ENCODE data around the gene CNTN4. TPM values are rescaled to one million over a fixed set of nuclear protein-coding genes. Genes with fewer than 3 reads are reported as not detected.
"Not testable (repeated sequence)": the region's sequence is repeated elsewhere in the genome, so short reads cannot be mapped to it uniquely, and the experiment has no call there.

The CNTN4 gene
- total RNA-seq, 3 donors from 2014 or later (not counting 1 experiment from before 2014, with no cell fraction given): not detected

DNA sequence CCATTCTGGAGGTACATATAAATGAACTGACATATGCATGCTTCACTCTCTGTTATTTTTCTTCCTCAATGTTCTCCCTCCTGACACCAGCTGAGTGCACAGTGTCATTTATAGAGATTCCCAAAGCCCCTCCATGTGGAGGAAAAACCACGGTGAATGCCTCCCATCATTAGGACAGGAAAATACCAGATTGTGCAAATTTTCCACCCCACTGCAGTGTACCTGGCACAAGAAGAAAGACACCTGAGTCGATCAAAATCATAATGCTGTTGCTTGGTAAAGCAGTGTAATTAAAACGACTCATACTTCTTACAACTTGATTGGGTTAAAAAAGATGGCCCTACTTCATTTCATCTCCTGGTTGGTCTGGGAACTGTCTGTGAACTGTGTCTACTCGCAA lies 720.9 kb downstream of the CNTN4 start:
- H3K4me3 ChIP-seq (ENCODE audit: low read length): no peak overlapping the region
- H3K27ac ChIP-seq (ENCODE audit: low read length): no peak overlapping the region
- TF ChIP-seq, protein P1, sequence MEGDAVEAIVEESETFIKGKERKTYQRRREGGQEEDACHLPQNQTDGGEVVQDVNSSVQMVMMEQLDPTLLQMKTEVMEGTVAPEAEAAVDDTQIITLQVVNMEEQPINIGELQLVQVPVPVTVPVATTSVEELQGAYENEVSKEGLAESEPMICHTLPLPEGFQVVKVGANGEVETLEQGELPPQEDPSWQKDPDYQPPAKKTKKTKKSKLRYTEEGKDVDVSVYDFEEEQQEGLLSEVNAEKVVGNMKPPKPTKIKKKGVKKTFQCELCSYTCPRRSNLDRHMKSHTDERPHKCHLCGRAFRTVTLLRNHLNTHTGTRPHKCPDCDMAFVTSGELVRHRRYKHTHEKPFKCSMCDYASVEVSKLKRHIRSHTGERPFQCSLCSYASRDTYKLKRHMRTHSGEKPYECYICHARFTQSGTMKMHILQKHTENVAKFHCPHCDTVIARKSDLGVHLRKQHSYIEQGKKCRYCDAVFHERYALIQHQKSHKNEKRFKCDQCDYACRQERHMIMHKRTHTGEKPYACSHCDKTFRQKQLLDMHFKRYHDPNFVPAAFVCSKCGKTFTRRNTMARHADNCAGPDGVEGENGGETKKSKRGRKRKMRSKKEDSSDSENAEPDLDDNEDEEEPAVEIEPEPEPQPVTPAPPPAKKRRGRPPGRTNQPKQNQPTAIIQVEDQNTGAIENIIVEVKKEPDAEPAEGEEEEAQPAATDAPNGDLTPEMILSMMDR (IDR thresholded peaks at IDR 0.05): no peak
- Mint-ChIP-seq H3K27ac (no peak overlapping the region), H3K4me3 (no peak overlapping the region), H3K4me1 (no peaks in the 10 kb centered on the region), H3K9me3 (peaks cover 0 to 2% of the 10 kb centered on the region in 2 donors), H3K36me3 (no peaks in the 10 kb centered on the region), H3K27me3 (ENCODE audit: low read depth in 2 of 2) (no peaks in the 10 kb centered on the region)
- H3K36me3 ChIP-seq (ENCODE audit: control insufficient read depth, insufficient read depth, low read length): no peaks in the 10 kb centered on the region
- intact Hi-C loops (cut with micrococcal nuclease): no loop called here
- H3K27me3 ChIP-seq (ENCODE audit: control insufficient read depth, insufficient read depth, low read length): no peaks in the 10 kb centered on the region
- ATAC-seq: no peak
- H3K9me3 ChIP-seq (ENCODE audit: control insufficient read depth, insufficient read depth, low read length): no peaks in the 10 kb centered on the region
- no peaks in the 10 kb centered on the region for H3K4me1 ChIP-seq (ENCODE audit: control insufficient read depth, insufficient read depth, low read length)
- WGBS (ENCODE audit: insufficient coverage): 90% methylated on average over 4 of the region's 4 CpGs
- DNase-seq: no peak

GRCh38 chr3:2820982-2821381 lies 722.3 kb downstream of the CNTN4 start:
- H3K4me3 ChIP-seq (ENCODE audit: low read length); H3K36me3 ChIP-seq (ENCODE audit: control insufficient read depth, insufficient read depth, low read length); H3K27me3 Mint-ChIP-seq (ENCODE audit: low read depth in 2 of 2); intact Hi-C loops (cut with micrococcal nuclease); H3K4me1 Mint-ChIP-seq; DNase-seq; H3K36me3 Mint-ChIP-seq; H3K27me3 ChIP-seq (ENCODE audit: control insufficient read depth, insufficient read depth, low read length); H3K27ac Mint-ChIP-seq; H3K4me1 ChIP-seq (ENCODE audit: control insufficient read depth, insufficient read depth, low read length); ATAC-seq; H3K4me3 Mint-ChIP-seq; H3K9me3 Mint-ChIP-seq; H3K27ac ChIP-seq (ENCODE audit: low read length); H3K9me3 ChIP-seq (ENCODE audit: control insufficient read depth, insufficient read depth, low read length): not testable (repeated sequence)
- WGBS (ENCODE audit: insufficient coverage): 95% methylated on average over 4 of the region's 5 CpGs

DNA sequence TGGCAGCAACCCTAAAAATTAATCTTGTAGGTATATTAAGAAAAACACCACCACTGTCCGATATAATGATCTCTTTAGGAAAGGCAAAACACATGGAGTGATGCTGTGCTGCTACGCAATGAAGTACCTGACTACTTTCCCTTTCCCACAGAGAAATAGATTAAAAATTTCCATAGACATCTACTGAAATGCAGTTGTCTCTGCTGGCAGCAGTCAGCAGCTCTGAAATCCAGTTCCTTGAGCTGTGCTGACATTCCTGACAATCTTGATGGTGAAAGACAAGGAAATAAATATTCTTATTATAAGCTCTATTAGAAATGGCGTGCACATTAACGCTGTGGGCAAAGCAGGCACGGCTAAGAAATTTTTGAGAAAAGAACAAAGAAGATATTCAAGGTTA lies 723.9 kb downstream of the CNTN4 start:
- H3K27me3 Mint-ChIP-seq (ENCODE audit: low read depth in 2 of 2): no peaks in the 10 kb centered on the region
- no peaks in the 10 kb centered on the region for H3K36me3 Mint-ChIP-seq
- H3K4me3 ChIP-seq (ENCODE audit: low read length): no peak overlapping the region
- H3K27ac Mint-ChIP-seq: no peak overlapping the region
- 95% methylated on average over 5 of the region's 5 CpGs for WGBS (ENCODE audit: insufficient coverage)
- no peaks in the 10 kb centered on the region for H3K4me1 Mint-ChIP-seq
- no peak overlapping the region for H3K27ac ChIP-seq (ENCODE audit: low read length)
- ATAC-seq (no peak), DNase-seq (no peak)
- H3K9me3 ChIP-seq (ENCODE audit: control insufficient read depth, insufficient read depth, low read length): no peaks in the 10 kb centered on the region
- no peaks in the 10 kb centered on the region for H3K27me3 ChIP-seq (ENCODE audit: control insufficient read depth, insufficient read depth, low read length)
- H3K4me3 Mint-ChIP-seq: no peak overlapping the region
- H3K4me1 ChIP-seq (ENCODE audit: control insufficient read depth, insufficient read depth, low read length): no peaks in the 10 kb centered on the region
- TF ChIP-seq, protein P1 (IDR thresholded peaks at IDR 0.05): no peak
- H3K36me3 ChIP-seq (ENCODE audit: control insufficient read depth, insufficient read depth, low read length): no peaks in the 10 kb centered on the region
- intact Hi-C loops (cut with micrococcal nuclease): no loop called here
- H3K9me3 Mint-ChIP-seq: no peaks in the 10 kb centered on the region

GRCh38 chr3:2823031-2823430 lies 724.4 kb downstream of the CNTN4 start:
- ATAC-seq (no peak), DNase-seq (no peak)

More at GRCh38 chr3:2823031-2823430, 724.4 kb downstream of the CNTN4 start:
- Mint-ChIP-seq H3K36me3 (no peaks in the 10 kb centered on the region), H3K4me3 (no peak overlapping the region), H3K9me3 (no peaks in the 10 kb centered on the region), H3K27ac (no peak overlapping the region), H3K4me1 (no peaks in the 10 kb centered on the region), H3K27me3 (ENCODE audit: low read depth in 2 of 2) (no peaks in the 10 kb centered on the region)
- H3K4me3 ChIP-seq (ENCODE audit: low read length): no peak overlapping the region
- H3K4me1 ChIP-seq (ENCODE audit: control insufficient read depth, insufficient read depth, low read length): no peaks in the 10 kb centered on the region
- H3K27me3 ChIP-seq (ENCODE audit: control insufficient read depth, insufficient read depth, low read length): no peaks in the 10 kb centered on the region
- H3K36me3 ChIP-seq (ENCODE audit: control insufficient read depth, insufficient read depth, low read length): no peaks in the 10 kb centered on the region
- no peak overlapping the region for H3K27ac ChIP-seq (ENCODE audit: low read length)
- 90% methylated on average over 5 of the region's 5 CpGs for WGBS (ENCODE audit: insufficient coverage)
- no peaks in the 10 kb centered on the region for H3K9me3 ChIP-seq (ENCODE audit: control insufficient read depth, insufficient read depth, low read length)
- TF ChIP-seq, protein P1 (IDR thresholded peaks at IDR 0.05): no peak
- intact Hi-C loops (cut with micrococcal nuclease): no loop called here
